Measurements from ENCODE around the gene FAM219A. TPM values are rescaled to one million over a fixed set of nuclear protein-coding genes. Genes with fewer than 3 reads are reported as not detected.
"Not testable (repeated sequence)": the region's sequence is repeated elsewhere in the genome, so short reads cannot be mapped to it uniquely, and the experiment has no call there.

Gene FAM219A
- total RNA-seq, 1 donor from 2014 or later: 16.8 TPM

DNA sequence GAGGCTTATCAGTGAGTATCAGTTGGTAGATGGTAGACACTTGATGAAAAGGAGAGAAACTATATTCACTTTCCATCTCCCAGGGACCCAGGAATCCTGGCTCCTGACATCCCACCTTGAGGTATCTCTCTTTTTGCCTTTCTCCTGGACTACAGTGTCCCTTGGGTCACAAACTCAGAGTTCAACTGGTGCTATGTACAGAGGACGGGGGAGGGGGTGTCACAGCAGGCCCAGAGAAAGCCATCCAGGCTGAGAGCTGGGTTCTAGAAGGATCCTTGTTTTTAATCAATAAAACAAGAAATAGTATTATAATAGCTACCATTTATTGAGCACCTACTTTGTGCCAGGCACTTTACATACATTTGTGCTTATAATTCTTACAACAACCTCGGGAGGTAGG is 92.0 kb downstream of the FAM219A start:
- DNase-seq (ENCODE audit: low read depth): no peak

GRCh38 chr9:34365282-34365681 is 93.1 kb downstream of the FAM219A start:
- no peak overlapping the region for H3K4me3 ChIP-seq (ENCODE audit: low read depth, low read length)
- H3K36me3 ChIP-seq (ENCODE audit: control insufficient read depth, insufficient read depth, low read length): no peaks in the 10 kb centered on the region
- no peak for DNase-seq (ENCODE audit: low read depth)
- H3K27me3 ChIP-seq (ENCODE audit: control insufficient read depth, insufficient read depth, low read length): no peaks in the 10 kb centered on the region
- no peak for TF ChIP-seq CTCF (IDR thresholded peaks at IDR 0.05; ENCODE audit: insufficient read depth, low read length, poor library complexity, severe bottlenecking)

More for the DNA sequence above, 92.0 kb downstream of the FAM219A start:
- TF ChIP-seq CTCF (IDR thresholded peaks at IDR 0.05; ENCODE audit: insufficient read depth, low read length, poor library complexity, severe bottlenecking): no peak
- Histone ChIP-seq H3K36me3 (ENCODE audit: control insufficient read depth, insufficient read depth, low read length) (no peaks in the 10 kb centered on the region), H3K27me3 (ENCODE audit: control insufficient read depth, insufficient read depth, low read length) (peaks cover 8% of the 10 kb centered on the region), H3K4me3 (ENCODE audit: low read depth, low read length) (no peak overlapping the region)

GRCh38 chr9:34363619-34364351 is 94.6 kb downstream of the FAM219A start:
- H3K27me3 ChIP-seq (ENCODE audit: control insufficient read depth, insufficient read depth, low read length): no peaks in the 10 kb centered on the region
- no peak overlapping the region for H3K4me3 ChIP-seq (ENCODE audit: low read depth, low read length)
- no peaks in the 10 kb centered on the region for H3K36me3 ChIP-seq (ENCODE audit: control insufficient read depth, insufficient read depth, low read length)
- no peak for DNase-seq (ENCODE audit: low read depth)
- TF ChIP-seq CTCF (IDR thresholded peaks at IDR 0.05; ENCODE audit: insufficient read depth, low read length, poor library complexity, severe bottlenecking): no peak

DNA sequence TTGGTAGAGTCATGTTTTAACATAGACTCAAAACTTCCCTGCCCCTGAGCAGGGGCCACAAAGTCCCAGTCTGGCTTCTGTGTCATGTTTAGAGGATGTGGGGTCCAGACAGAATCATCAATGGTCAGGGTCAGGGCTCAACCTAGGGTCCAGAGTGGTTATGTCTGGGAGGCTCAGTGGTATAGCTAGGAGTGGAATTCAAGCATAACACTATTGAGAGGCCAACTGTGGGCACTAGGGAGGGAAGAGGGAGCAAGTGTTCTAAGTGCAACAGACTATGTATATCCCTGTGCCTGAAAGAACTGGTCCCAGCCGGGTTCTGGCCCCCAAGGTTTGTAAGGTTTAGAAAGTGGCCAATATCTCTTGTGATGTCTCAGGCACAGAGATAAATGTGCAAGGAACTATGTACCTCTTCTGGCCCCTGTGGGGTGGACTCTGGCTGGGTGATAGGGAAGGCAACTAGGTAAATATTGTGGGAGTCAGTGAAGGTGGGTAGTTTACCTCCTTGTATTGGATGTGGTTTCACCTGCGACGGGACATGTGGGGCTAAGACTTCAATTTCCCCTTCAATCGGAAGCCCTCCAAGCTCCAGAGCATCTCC is 95.7 kb downstream of the FAM219A start:
- no peaks in the 10 kb centered on the region for H3K36me3 ChIP-seq (ENCODE audit: control insufficient read depth, insufficient read depth, low read length)
- no peak overlapping the region for H3K4me3 ChIP-seq (ENCODE audit: low read depth, low read length)
- TF ChIP-seq CTCF (IDR thresholded peaks at IDR 0.05; ENCODE audit: insufficient read depth, low read length, poor library complexity, severe bottlenecking): no peak
- no peak for DNase-seq (ENCODE audit: low read depth)
- no peaks in the 10 kb centered on the region for H3K27me3 ChIP-seq (ENCODE audit: control insufficient read depth, insufficient read depth, low read length)

DNA sequence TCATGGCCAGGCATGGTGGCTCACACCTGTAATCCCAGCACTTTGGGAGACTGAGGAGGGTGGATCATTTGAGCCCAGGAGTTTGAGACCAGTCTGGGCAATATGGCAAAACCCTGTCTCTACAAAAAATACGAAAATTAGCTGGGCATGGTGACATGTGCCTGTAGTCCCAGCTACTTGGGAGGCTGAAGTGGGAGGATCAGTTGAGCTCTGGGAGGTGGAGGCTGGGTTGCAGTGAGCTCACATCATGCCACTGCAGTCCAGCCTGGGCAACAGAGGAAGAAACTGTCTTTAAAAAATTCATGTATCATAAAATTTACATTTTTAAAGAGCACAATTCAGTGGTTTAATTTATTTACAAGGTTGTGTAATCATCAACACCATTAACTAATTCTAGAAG is 105.4 kb downstream of the FAM219A start:
- H3K36me3 ChIP-seq (ENCODE audit: control insufficient read depth, insufficient read depth, low read length); H3K4me3 ChIP-seq (ENCODE audit: low read depth, low read length); H3K27me3 ChIP-seq (ENCODE audit: control insufficient read depth, insufficient read depth, low read length); DNase-seq (ENCODE audit: low read depth): not testable (repeated sequence)

DNA sequence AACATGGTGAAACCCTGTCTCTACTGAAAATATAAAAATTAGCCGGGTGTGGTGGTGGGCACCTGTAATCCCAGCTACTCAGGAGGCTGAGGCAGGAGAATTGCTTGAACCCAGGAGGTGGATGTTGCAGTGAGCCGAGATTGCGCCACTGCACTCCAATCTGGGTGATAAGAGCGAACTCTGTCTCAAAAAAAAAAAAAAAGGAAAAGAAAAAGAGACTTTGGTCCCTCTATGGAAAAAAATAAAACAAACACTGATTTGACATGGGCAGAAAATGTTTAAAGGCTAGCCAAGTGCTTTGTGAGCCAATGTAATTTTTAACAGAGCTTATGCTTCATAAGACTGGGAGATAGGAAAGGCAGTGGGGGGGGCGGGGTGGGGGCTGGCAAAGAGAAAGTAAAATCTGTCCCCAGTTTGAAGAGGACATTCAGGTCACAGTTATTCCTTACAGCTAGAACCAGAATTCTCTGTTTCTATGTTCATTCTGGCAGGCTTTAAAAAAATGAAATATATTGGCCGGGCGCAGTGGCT is 106.2 kb downstream of the FAM219A start:
- not testable (repeated sequence) for H3K36me3 ChIP-seq (ENCODE audit: control insufficient read depth, insufficient read depth, low read length); H3K27me3 ChIP-seq (ENCODE audit: control insufficient read depth, insufficient read depth, low read length); DNase-seq (ENCODE audit: low read depth); H3K4me3 ChIP-seq (ENCODE audit: low read depth, low read length)
